ENCODE measurements around the gene NADK2. TPM values are rescaled to one million over a fixed set of nuclear protein-coding genes. Genes with fewer than 3 reads are reported as not detected.

Gene NADK2
- total RNA-seq, 1 donor = 34.7 TPM

- DNase-seq (ENCODE audit: insufficient read length, low spot score, missing footprints) = no peak
- Histone ChIP-seq H4K20me1 (ENCODE audit: insufficient read depth, low read length) (no peaks in the 10 kb centered on the region), H3K36me3 (ENCODE audit: insufficient read depth, low read length) (no peaks in the 10 kb centered on the region), H3K4me3 (ENCODE audit: insufficient read depth, low read length) (no peak overlapping the region), H3K4me1 (ENCODE audit: insufficient read depth, low read length) (no peaks in the 10 kb centered on the region), H3K79me2 (ENCODE audit: insufficient read depth, low read length) (no peaks in the 10 kb centered on the region), H3K27ac (ENCODE audit: low read depth, low read length) (no peak overlapping the region), H2AFZ (ENCODE audit: low read length) (peak overlapping the region; percentile 20), H3K9me3 (ENCODE audit: low read depth, low read length) (no peaks in the 10 kb centered on the region), H3K4me2 (ENCODE audit: insufficient read depth, low read length) (no peak overlapping the region), H3K27me3 (ENCODE audit: insufficient read depth, low read length) (no peaks in the 10 kb centered on the region)
- no peak for TF ChIP-seq CTCF (IDR thresholded peaks at IDR 0.05; ENCODE audit: extremely low read depth, low read depth, low read length)
Observed at GRCh38 chr5:36252722-36253365, 11.1 kb upstream of the NADK2 start.

GRCh38 chr5:36251218-36251617 lies 9.5 kb upstream of the NADK2 start:
- H3K27ac ChIP-seq (ENCODE audit: low read depth, low read length) = no peak overlapping the region
- no peak for DNase-seq (ENCODE audit: insufficient read length, low spot score, missing footprints)

GRCh38 chr5:36250427-36250826 lies 8.7 kb upstream of the NADK2 start:
- H3K9me3 ChIP-seq (ENCODE audit: low read depth, low read length) = no peaks in the 10 kb centered on the region
- H3K4me3 ChIP-seq (ENCODE audit: insufficient read depth, low read length) = no peak overlapping the region
- H2AFZ ChIP-seq (ENCODE audit: low read length) = no peak overlapping the region
- no peak for TF ChIP-seq CTCF (IDR thresholded peaks at IDR 0.05; ENCODE audit: extremely low read depth, low read depth, low read length)
- H3K79me2 ChIP-seq (ENCODE audit: insufficient read depth, low read length) = no peaks in the 10 kb centered on the region
- H3K27me3 ChIP-seq (ENCODE audit: insufficient read depth, low read length) = no peaks in the 10 kb centered on the region
- H4K20me1 ChIP-seq (ENCODE audit: insufficient read depth, low read length) = no peaks in the 10 kb centered on the region
- no peaks in the 10 kb centered on the region for H3K4me1 ChIP-seq (ENCODE audit: insufficient read depth, low read length)
- no peaks in the 10 kb centered on the region for H3K36me3 ChIP-seq (ENCODE audit: insufficient read depth, low read length)
- DNase-seq (ENCODE audit: insufficient read length, low spot score, missing footprints) = no peak
- no peak overlapping the region for H3K27ac ChIP-seq (ENCODE audit: low read depth, low read length)
- H3K4me2 ChIP-seq (ENCODE audit: insufficient read depth, low read length) = no peak overlapping the region

More at GRCh38 chr5:36251218-36251617, 9.5 kb upstream of the NADK2 start:
- H3K27me3 ChIP-seq (ENCODE audit: insufficient read depth, low read length) = no peaks in the 10 kb centered on the region
- H3K4me3 ChIP-seq (ENCODE audit: insufficient read depth, low read length) = no peak overlapping the region
- H3K4me1 ChIP-seq (ENCODE audit: insufficient read depth, low read length) = no peaks in the 10 kb centered on the region
- no peak for TF ChIP-seq CTCF (IDR thresholded peaks at IDR 0.05; ENCODE audit: extremely low read depth, low read depth, low read length)
- no peaks in the 10 kb centered on the region for H3K36me3 ChIP-seq (ENCODE audit: insufficient read depth, low read length)
- H3K4me2 ChIP-seq (ENCODE audit: insufficient read depth, low read length) = no peak overlapping the region
- no peaks in the 10 kb centered on the region for H4K20me1 ChIP-seq (ENCODE audit: insufficient read depth, low read length)
- H2AFZ ChIP-seq (ENCODE audit: low read length) = no peak overlapping the region
- no peaks in the 10 kb centered on the region for H3K79me2 ChIP-seq (ENCODE audit: insufficient read depth, low read length)
- H3K9me3 ChIP-seq (ENCODE audit: low read depth, low read length) = no peaks in the 10 kb centered on the region

GRCh38 chr5:36246036-36246800 lies 4.5 kb upstream of the NADK2 start:
- H3K4me3 ChIP-seq (ENCODE audit: insufficient read depth, low read length) = no peak overlapping the region
- no peaks in the 10 kb centered on the region for H4K20me1 ChIP-seq (ENCODE audit: insufficient read depth, low read length)
- no peak for DNase-seq (ENCODE audit: insufficient read length, low spot score, missing footprints)
- no peaks in the 10 kb centered on the region for H3K9me3 ChIP-seq (ENCODE audit: low read depth, low read length)
- no peaks in the 10 kb centered on the region for H3K4me1 ChIP-seq (ENCODE audit: insufficient read depth, low read length)
- no peak overlapping the region for H2AFZ ChIP-seq (ENCODE audit: low read length)
- H3K4me2 ChIP-seq (ENCODE audit: insufficient read depth, low read length) = no peak overlapping the region
- H3K27me3 ChIP-seq (ENCODE audit: insufficient read depth, low read length) = no peaks in the 10 kb centered on the region
- no peak for TF ChIP-seq CTCF (IDR thresholded peaks at IDR 0.05; ENCODE audit: extremely low read depth, low read depth, low read length)
- no peaks in the 10 kb centered on the region for H3K36me3 ChIP-seq (ENCODE audit: insufficient read depth, low read length)
- peaks cover 3% of the 10 kb centered on the region for H3K79me2 ChIP-seq (ENCODE audit: insufficient read depth, low read length)
- H3K27ac ChIP-seq (ENCODE audit: low read depth, low read length) = no peak overlapping the region

Data from osteoblast (primary cell).